HG03432 (cell line): ENCODE data around the gene IKBKE.
A peak's percentile ranks its signal among the peaks of the same experiment; 100 is the strongest.

Source experiments
- ATAC-seq: cut with Tn5 transposase; IDR thresholded peaks from one replicate; pipeline ENCODE4 v1.9.1; 2021; ENCODE audit warnings: mild to moderate bottlenecking, moderate library complexity; ENCODE audit not compliant: unreplicated experiment

The IKBKE gene

GRCh38 chr1:206495011-206495461 is 24.8 kb downstream of the IKBKE start:
- no peak for ATAC-seq

GRCh38 chr1:206495493-206496046 is 25.3 kb downstream of the IKBKE start:
- ATAC-seq, result peak; percentile 14

- peak; percentile 78 for ATAC-seq
Measured at GRCh38 chr1:206496131-206496793, 26.0 kb downstream of the IKBKE start.

GRCh38 chr1:206497363-206497762 is 27.1 kb downstream of the IKBKE start:
- no peak for ATAC-seq

- no peak for ATAC-seq
Measured at GRCh38 chr1:206497774-206498173, 27.5 kb downstream of the IKBKE start.

GRCh38 chr1:206498685-206499084 is 28.4 kb downstream of the IKBKE start:
- no peak for ATAC-seq

- ATAC-seq, result no peak
Measured at GRCh38 chr1:206500046-206500445, 29.8 kb downstream of the IKBKE start.

GRCh38 chr1:206501881-206502280 is 31.6 kb downstream of the IKBKE start:
- ATAC-seq, result no peak

GRCh38 chr1:206502403-206502802 is 32.1 kb downstream of the IKBKE start:
- ATAC-seq, result no peak

GRCh38 chr1:206502812-206503211 is 32.5 kb downstream of the IKBKE start:
- ATAC-seq, result no peak

- peak; percentile 67 for ATAC-seq
Measured at GRCh38 chr1:206503591-206504362, 33.5 kb downstream of the IKBKE start.

- ATAC-seq, result no peak
Measured at GRCh38 chr1:206504363-206504713, 34.1 kb downstream of the IKBKE start.

- ATAC-seq, result no peak
Measured at GRCh38 chr1:206505702-206506355, 35.6 kb downstream of the IKBKE start.

GRCh38 chr1:206506405-206507283 is 36.4 kb downstream of the IKBKE start:
- peak; percentile 24 for ATAC-seq

GRCh38 chr1:206507284-206508129 is 37.2 kb downstream of the IKBKE start, which contains the start of gene RASSF5:
RASSF5 (plus strand) TSS chr1:206507531; CDS start chr1:206507603, 72 bp downstream.
- ATAC-seq, result peak; percentile 78

GRCh38 chr1:206508130-206508889 is 38.0 kb downstream of the IKBKE start:
- ATAC-seq, result no peak

- ATAC-seq, result no peak
Measured at GRCh38 chr1:206508956-206509355, 38.7 kb downstream of the IKBKE start.

GRCh38 chr1:206509612-206510257 is 39.5 kb downstream of the IKBKE start:
- ATAC-seq, result no peak
